ENCODE data around the gene CHCHD6. TPM values are rescaled to one million over a fixed set of nuclear protein-coding genes. Genes with fewer than 3 reads are reported as not detected.

The CHCHD6 gene
- total RNA-seq, 1 donor from 2014 or later = 17.1 TPM

GRCh38 chr3:126959136-126959920 lies 255.3 kb downstream of the CHCHD6 start:
- Mint-ChIP-seq H3K4me1 (ENCODE audit: low read depth) (peaks cover 18% of the 10 kb centered on the region), H3K36me3 (ENCODE audit: low read depth) (peaks cover 3% of the 10 kb centered on the region), H3K4me3 (ENCODE audit: unreplicated experiment) (no peak overlapping the region), H3K27me3 (ENCODE audit: low read depth) (no peaks in the 10 kb centered on the region), H3K27ac (ENCODE audit: unreplicated experiment) (no peak overlapping the region), H3K9me3 (ENCODE audit: low read depth) (no peaks in the 10 kb centered on the region)
- TF ChIP-seq CTCF (IDR thresholded peaks at IDR 0.05) = no peak
- peak; percentile 68 for DNase-seq (ENCODE audit: low spot score)

DNA sequence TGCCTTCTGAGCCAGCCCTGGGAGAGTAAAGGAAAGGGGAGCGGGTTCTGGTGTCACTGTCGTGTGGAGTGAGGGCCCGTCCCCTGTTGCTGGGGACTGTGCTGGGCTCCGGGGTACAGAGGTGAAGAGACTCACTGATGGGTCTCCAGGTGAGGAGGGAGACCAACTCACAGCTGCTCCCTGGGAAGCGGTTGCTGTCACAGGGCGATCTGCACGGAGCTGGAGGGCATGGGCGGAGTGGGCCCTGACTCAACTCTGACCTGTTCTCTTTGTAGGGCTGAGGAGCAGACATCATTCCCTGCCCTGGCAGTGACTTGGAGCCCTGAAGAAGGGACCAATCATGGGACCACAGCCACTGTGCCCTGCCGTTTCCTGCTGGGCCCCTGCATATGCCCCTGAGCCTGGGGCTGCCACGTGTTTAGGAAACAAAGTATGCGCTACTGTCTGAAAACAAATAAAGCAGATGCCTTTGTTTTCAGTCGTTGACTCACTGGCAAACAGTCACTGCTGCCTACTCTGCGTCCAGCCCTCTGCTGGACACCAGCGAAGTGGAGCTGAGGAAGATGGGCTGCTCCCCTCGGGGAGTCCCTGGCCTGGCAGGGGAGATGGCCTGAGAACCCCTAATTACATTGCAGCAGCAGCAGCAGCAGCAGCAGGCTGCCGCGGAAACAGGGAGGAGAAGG lies 256.0 kb downstream of the CHCHD6 start:
- TF ChIP-seq CTCF (IDR thresholded peaks at IDR 0.05) = peak; percentile 64
- Mint-ChIP-seq H3K4me1 (ENCODE audit: low read depth) (peaks cover 18% of the 10 kb centered on the region), H3K27ac (ENCODE audit: unreplicated experiment) (no peak overlapping the region), H3K9me3 (ENCODE audit: low read depth) (no peaks in the 10 kb centered on the region), H3K4me3 (ENCODE audit: unreplicated experiment) (no peak overlapping the region), H3K27me3 (ENCODE audit: low read depth) (no peaks in the 10 kb centered on the region), H3K36me3 (ENCODE audit: low read depth) (peaks cover 3% of the 10 kb centered on the region)
- peak; percentile 73 for DNase-seq (ENCODE audit: low spot score)

GRCh38 chr3:126960604-126960995 lies 256.6 kb downstream of the CHCHD6 start:
- Mint-ChIP-seq H3K27me3 (ENCODE audit: low read depth) (no peaks in the 10 kb centered on the region), H3K36me3 (ENCODE audit: low read depth) (peaks cover 3% of the 10 kb centered on the region), H3K27ac (ENCODE audit: unreplicated experiment) (no peak overlapping the region), H3K4me3 (ENCODE audit: unreplicated experiment) (no peak overlapping the region), H3K9me3 (ENCODE audit: low read depth) (no peaks in the 10 kb centered on the region), H3K4me1 (ENCODE audit: low read depth) (peaks cover 18% of the 10 kb centered on the region)
- TF ChIP-seq CTCF (IDR thresholded peaks at IDR 0.05) = peak; percentile 35
- DNase-seq (ENCODE audit: low spot score) = peak; percentile 86

DNA sequence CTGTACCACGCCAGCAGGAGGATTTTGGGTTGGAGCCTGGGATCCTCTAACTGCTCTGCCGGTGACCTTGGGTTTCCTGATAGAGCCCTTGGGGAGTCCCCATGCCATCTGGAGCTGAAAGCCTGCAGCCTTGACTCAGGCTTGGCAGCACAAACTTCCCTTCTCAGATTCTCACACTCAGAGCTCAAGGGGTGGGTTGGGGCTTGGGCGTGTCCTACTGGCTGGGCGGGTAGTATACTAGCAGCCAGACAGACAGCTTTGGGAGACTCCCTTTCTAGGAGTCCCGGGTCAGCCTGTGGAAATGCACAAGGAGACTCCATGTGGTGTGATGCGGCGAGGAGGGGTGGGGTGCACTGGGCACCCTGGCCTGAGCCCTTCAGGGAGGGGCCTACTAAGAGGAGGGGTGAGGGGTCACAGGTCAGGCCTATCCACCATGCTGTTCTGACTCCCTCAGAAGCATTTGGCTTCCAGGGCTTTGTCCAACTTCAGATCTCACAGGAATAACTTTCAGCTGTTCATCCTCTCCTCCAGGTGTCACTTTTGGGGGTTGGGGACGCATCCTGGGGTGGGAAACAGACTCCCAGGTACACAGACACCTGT lies 257.3 kb downstream of the CHCHD6 start:
- Mint-ChIP-seq H3K4me3 (ENCODE audit: unreplicated experiment) (no peak overlapping the region), H3K27me3 (ENCODE audit: low read depth) (no peaks in the 10 kb centered on the region), H3K27ac (ENCODE audit: unreplicated experiment) (no peak overlapping the region), H3K36me3 (ENCODE audit: low read depth) (peaks cover 3% of the 10 kb centered on the region), H3K9me3 (ENCODE audit: low read depth) (no peaks in the 10 kb centered on the region), H3K4me1 (ENCODE audit: low read depth) (peaks cover 18% of the 10 kb centered on the region)
- peak; percentile 38 for DNase-seq (ENCODE audit: low spot score)
- TF ChIP-seq CTCF (IDR thresholded peaks at IDR 0.05) = no peak

DNA sequence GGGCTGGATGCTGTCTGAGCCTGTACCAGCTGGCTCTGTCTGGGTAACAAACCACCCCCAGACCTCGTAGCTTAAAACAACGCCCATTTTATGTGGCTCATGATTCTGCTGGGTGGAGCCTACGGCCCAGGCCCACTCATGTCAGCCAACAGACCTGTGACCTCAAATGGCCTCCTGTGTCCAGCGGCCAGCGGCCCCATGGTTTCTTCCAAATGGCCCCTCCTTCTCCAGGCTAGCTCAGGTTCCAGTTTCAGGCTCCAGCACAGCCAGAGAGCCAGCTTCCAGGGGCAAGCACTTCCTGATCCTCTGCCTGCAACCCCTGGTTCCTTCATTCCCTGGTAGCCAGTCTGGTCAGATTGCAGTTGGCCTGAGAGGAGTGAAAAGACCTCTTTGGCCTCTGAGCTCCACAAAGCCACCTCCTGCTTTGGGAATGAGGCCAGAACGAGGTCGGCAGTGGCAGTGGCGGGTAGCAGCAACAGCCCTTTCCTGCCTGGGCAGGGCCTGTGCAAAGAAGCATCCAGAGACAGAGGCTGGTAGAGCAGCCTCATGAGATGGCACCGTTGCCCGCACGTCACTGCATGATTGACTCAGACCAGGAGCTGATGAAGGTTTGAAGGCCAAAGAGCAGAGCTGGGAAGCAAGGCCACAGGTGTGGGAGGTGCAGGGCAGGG lies 257.9 kb downstream of the CHCHD6 start:
- peaks cover 3% of the 10 kb centered on the region for H3K36me3 Mint-ChIP-seq (ENCODE audit: low read depth)
- no peak overlapping the region for H3K4me3 Mint-ChIP-seq (ENCODE audit: unreplicated experiment)
- no peaks in the 10 kb centered on the region for H3K9me3 Mint-ChIP-seq (ENCODE audit: low read depth)
- peaks cover 18% of the 10 kb centered on the region for H3K4me1 Mint-ChIP-seq (ENCODE audit: low read depth)
- TF ChIP-seq CTCF (IDR thresholded peaks at IDR 0.05) = no peak
- DNase-seq (ENCODE audit: low spot score) = peak; percentile 59
- no peak overlapping the region for H3K27ac Mint-ChIP-seq (ENCODE audit: unreplicated experiment)
- no peaks in the 10 kb centered on the region for H3K27me3 Mint-ChIP-seq (ENCODE audit: low read depth)

Measured in chondrocyte (in vitro differentiated cells).